Spleen (tissue), 7 donors: ENCODE results near the gene DNAJC15.

Experiments used
- CTCF ChIP-seq, 11 experiments: fragments of 200-600 bp in 7 of 11; fragments of 450-650 bp in 4 of 11; sonication (generic) in 4 of 11; IDR thresholded peaks in 8 of 11; conservative IDR thresholded peaks in 3 of 11; 1 replicate in 7 of 11; 2 replicates in 4 of 11; pipeline versions ENCODE4 v1.4.0 to v1.8.0; 2016 to 2021; ENCODE audit warnings: antibody characterized with exemption in 11 of 11, inconsistent platforms in 4 of 11, mild to moderate bottlenecking in 1 of 11
- POLR2A ChIP-seq, 3 donors: fragments of 450-650 bp; IDR thresholded peaks; one replicate each; pipeline ENCODE4 v1.5.1; 2017; ENCODE audit warnings: antibody characterized with exemption in 3 of 3, mild to moderate bottlenecking in 1 of 3
- donor health status: DM: no; HTN: no; CAD: no; lungs with moderate emphysema.
- donor health status: DM: no; HTN: no; CAD: no.
- donor health status: DM: no; HTN: no; CAD: no.

GRCh38 chr13:43002021-43002420 is 21.4 kb upstream of the DNAJC15 start:
- TF ChIP-seq CTCF (IDR thresholded peaks at IDR 0.05 in 8 of 11, conservative IDR thresholded peaks at IDR 0.05 in 3 of 11) (no peak), POLR2A (IDR thresholded peaks at IDR 0.05) (no peak)
